HFFc6 (cell line): ENCODE data around the gene PLEKHM2. TPM values are rescaled to one million over a fixed set of nuclear protein-coding genes. Genes with fewer than 3 reads are reported as not detected.

ENCODE experiments used
- DNase-seq: peaks from one replicate; pipeline ENCODE4 v3.0.0-alpha.2; 2018
- H3K27ac Mint-ChIP-seq: 2 replicates; pipeline ENCODE4 v1.8.0; 2020; ENCODE audit warnings: mild to moderate bottlenecking, mixed read lengths
- H3K27me3 Mint-ChIP-seq: 2 replicates; pipeline ENCODE4 v1.8.0; 2021; ENCODE audit warnings: mild to moderate bottlenecking, moderate library complexity, mixed read lengths; ENCODE audit not compliant: insufficient read depth
- H3K36me3 Mint-ChIP-seq: 2 replicates; pipeline ENCODE4 v1.8.0; 2021; ENCODE audit warnings: low read depth, mixed read lengths
- H3K4me1 Mint-ChIP-seq: 2 replicates; pipeline ENCODE4 v1.8.0; 2020; ENCODE audit warnings: low read depth, mixed read lengths
- H3K4me3 Mint-ChIP-seq: 2 replicates; pipeline ENCODE4 v1.8.0; 2020; ENCODE audit warnings: mild to moderate bottlenecking, moderate library complexity, mixed read lengths
- H3K9me3 Mint-ChIP-seq: 2 replicates; pipeline ENCODE4 v1.8.0; 2020; ENCODE audit warnings: mild to moderate bottlenecking, mixed read lengths
- total RNA-seq, 6 experiments: library from RNA; stranded (reverse); fragmentation: NEBNext Ultra II Directional; extraction: Animal tissue kit (Norgen Biotek cat#: 25700); gene quantifications; 2 replicates in 1 of 6; 3 replicates in 5 of 6; pipeline ENCODE4 v1.2.3, GENCODE V29; 2021
- TF ChIP-seq, protein P1 (sequence below): fragments of 200-600 bp; sonication (generic); IDR thresholded peaks from 2 replicates; pipeline ENCODE4 v1.5.0; 2021; ENCODE audit warnings: antibody characterized with exemption, mild to moderate bottlenecking

Gene PLEKHM2
- total RNA-seq, 6 experiments from 2014 or later, result 61.5 to 70.5 (median 66.0) TPM

DNA sequence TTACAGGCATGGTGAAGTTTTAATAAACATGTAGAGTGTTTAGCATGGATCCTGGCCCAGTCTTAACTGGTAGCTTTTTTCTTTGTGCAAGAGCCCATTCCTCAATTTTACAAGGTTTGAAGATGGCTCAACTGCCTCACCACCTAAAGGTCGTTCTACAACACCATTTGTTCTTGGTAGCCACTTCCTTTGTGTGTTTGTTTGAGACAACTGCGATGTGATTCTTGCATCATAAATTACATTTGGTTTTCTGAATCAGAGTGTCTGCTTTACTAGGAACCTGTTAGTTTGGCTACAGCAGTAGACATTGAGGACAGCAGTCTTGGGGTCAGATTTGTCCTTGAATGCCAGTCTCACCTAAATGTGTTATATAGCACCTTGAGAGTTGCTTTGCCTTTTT, 3.3 kb downstream of the PLEKHM2 start:
- H3K4me3 Mint-ChIP-seq, result no peak overlapping the region
- peaks cover 7% of the 10 kb centered on the region for H3K36me3 Mint-ChIP-seq
- H3K4me1 Mint-ChIP-seq, result peaks cover 47% of the 10 kb centered on the region
- no peak for DNase-seq
- TF ChIP-seq, protein P1, sequence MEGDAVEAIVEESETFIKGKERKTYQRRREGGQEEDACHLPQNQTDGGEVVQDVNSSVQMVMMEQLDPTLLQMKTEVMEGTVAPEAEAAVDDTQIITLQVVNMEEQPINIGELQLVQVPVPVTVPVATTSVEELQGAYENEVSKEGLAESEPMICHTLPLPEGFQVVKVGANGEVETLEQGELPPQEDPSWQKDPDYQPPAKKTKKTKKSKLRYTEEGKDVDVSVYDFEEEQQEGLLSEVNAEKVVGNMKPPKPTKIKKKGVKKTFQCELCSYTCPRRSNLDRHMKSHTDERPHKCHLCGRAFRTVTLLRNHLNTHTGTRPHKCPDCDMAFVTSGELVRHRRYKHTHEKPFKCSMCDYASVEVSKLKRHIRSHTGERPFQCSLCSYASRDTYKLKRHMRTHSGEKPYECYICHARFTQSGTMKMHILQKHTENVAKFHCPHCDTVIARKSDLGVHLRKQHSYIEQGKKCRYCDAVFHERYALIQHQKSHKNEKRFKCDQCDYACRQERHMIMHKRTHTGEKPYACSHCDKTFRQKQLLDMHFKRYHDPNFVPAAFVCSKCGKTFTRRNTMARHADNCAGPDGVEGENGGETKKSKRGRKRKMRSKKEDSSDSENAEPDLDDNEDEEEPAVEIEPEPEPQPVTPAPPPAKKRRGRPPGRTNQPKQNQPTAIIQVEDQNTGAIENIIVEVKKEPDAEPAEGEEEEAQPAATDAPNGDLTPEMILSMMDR, result no peak
- H3K27ac Mint-ChIP-seq, result no peak overlapping the region
- H3K27me3 Mint-ChIP-seq, result peaks cover 4% of the 10 kb centered on the region; the same call in 1 of the 2 replicates
- H3K9me3 Mint-ChIP-seq, result no peaks in the 10 kb centered on the region

DNA sequence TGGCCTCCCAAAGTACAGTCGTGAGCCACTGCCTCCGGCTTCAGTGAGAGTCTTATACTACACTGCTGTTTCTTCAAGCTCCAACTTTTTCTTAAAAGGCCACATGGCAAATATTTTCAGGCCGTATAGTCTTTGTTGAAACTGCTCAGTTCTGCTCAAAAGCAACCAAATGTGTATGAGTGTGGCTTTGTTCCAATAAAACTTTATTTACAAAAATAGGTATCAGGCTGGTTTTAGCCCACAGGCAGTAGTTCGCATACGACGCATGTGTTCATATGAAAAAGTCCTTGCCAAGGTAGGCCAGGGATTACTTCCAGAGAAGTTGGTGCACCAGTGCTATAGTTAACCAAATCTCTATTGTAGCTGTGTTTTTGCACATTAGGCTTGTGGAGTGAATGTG, 6.2 kb downstream of the PLEKHM2 start:
- H3K27me3 Mint-ChIP-seq, result no peaks in the 10 kb centered on the region
- H3K27ac Mint-ChIP-seq, result no peak overlapping the region
- TF ChIP-seq, protein P1, result no peak

DNA sequence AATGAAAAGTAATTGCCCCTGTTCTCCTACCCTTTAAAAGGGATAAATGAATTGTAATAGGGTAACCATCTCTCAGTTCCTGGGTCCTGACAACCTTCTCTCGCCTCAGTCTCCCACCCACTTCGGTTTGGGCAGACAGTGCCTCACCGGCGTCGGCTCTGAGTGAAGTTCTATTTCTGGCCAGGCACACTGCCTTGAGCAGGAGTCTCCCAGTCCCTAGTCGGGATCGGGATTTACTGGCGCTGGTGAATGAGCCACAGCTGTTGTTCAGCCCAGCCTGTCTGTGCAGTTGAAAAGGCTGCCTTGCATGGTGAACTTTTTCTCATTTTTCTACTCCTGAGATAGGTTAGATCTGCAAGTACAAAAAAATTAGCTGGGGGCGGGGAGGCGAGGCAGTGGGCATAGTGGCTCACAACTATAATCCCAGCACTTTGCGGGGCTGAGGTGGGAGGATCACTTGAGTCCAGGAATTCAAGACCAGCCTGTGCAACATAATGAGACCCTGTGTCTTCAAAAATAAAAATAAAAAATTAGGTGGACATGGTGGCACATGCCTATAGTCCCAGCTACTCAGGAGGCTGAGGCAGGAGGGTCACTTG, 7.4 kb downstream of the PLEKHM2 start:
- no peak overlapping the region for H3K4me3 Mint-ChIP-seq

More for the DNA sequence above, 6.2 kb downstream of the PLEKHM2 start:
- no peaks in the 10 kb centered on the region for H3K9me3 Mint-ChIP-seq
- peaks cover 7% of the 10 kb centered on the region for H3K36me3 Mint-ChIP-seq
- H3K4me1 Mint-ChIP-seq, result peaks cover 39% of the 10 kb centered on the region
- no peak overlapping the region for H3K4me3 Mint-ChIP-seq
- DNase-seq, result no peak

DNA sequence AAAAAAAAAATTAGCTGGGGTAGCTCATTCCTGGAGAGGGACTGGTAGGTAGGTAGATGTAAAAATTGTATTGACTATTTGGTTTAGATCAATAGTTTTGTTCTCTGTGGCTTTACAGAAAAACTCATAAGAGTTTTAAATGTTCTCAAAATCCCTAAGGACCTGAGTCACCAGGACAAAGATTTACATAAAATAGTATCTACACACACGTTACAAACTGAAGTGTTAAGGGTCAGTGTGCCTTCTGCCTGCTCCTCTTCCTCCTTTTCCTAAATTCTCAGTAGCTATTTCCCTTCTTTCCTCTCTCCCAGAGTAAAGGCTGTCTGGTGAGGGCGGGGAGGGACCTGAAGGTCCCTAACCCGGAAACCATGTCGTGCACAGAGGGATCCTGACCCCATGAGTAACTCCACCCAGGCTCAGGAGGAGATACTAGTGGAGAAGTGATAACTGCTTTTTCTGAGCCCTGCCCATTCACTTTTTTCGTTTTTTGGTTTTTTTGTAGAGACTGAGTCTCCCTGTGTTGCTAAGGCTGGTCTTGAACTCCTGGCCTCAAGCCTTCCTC, 8.1 kb downstream of the PLEKHM2 start:
- TF ChIP-seq, protein P1, result no peak
- H3K27ac Mint-ChIP-seq, result 0 out of 2 replicates have a peak overlapping the region, but pooled peaks have one; percentile 1
- peaks cover 7% of the 10 kb centered on the region for H3K36me3 Mint-ChIP-seq
- H3K4me1 Mint-ChIP-seq, result peaks cover 35% of the 10 kb centered on the region
- no peaks in the 10 kb centered on the region for H3K9me3 Mint-ChIP-seq
- H3K4me3 Mint-ChIP-seq, result no peak overlapping the region
- H3K27me3 Mint-ChIP-seq, result no peaks in the 10 kb centered on the region
- DNase-seq, result no peak

More for the DNA sequence above, 7.4 kb downstream of the PLEKHM2 start:
- Mint-ChIP-seq H3K9me3 (no peaks in the 10 kb centered on the region), H3K27me3 (no peaks in the 10 kb centered on the region), H3K4me1 (peaks cover 32% of the 10 kb centered on the region), H3K27ac (no peak overlapping the region), H3K36me3 (peaks cover 7% of the 10 kb centered on the region)
- TF ChIP-seq, protein P1, result no peak
- DNase-seq, result no peak

DNA sequence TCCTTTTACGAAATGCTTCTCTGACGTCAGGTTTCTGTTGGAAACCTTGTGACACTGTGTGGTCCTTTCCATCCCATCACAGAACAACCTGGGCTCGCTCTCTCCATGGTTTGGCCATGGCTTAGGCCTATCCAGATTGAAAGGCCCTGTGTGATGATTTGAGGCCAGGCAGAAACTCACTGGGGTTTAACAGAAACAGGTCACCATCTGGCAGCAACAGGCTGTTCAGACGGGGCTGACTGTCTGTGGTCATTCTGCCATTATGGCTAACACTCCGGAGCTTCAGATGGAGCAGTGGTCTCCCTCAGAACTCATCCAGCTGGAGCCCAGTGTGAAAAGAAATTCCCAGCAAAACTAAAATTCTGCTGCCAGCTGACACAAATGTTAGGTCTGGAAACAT, 9.3 kb downstream of the PLEKHM2 start:
- Mint-ChIP-seq H3K9me3 (no peaks in the 10 kb centered on the region), H3K4me1 (peaks cover 26% of the 10 kb centered on the region), H3K4me3 (no peak overlapping the region), H3K27me3 (no peaks in the 10 kb centered on the region), H3K36me3 (no peaks in the 10 kb centered on the region; the same call in 1 of the 2 replicates), H3K27ac (no peak overlapping the region)
- DNase-seq, result no peak
- TF ChIP-seq, protein P1, result no peak
